Measurements from ENCODE around the gene USP17L29.

GRCh38 chr4:9384126-9384525 is 30.7 kb downstream of the USP17L29 start:
- TF ChIP-seq CTCF (conservative IDR thresholded peaks at IDR 0.05 in 1 of 2, IDR thresholded peaks at IDR 0.05 in 1 of 2; ENCODE audit: low read depth in 1 of 2, low read length in 2 of 2) = no peak
- no peak for TF ChIP-seq EZH2 (IDR thresholded peaks at IDR 0.05; ENCODE audit: low read length, missing control alignments)
